NCI-H1092 treated with DMSO at 0.1 percent for 48 hours (cell line): ENCODE measurements around the gene SLC25A19.
"Not testable (repeated sequence)": the region's sequence is repeated elsewhere in the genome, so short reads cannot be mapped to it uniquely, and the experiment has no call there.

Experiments used
- DNase-seq: peaks from one replicate; lab custom pipeline; 2025; lab: John Stamatoyannopoulos, UW

The SLC25A19 gene

GRCh38 chr17:75301502-75302206, 12.4 kb upstream of the SLC25A19 start:
- no peak for DNase-seq

- DNase-seq: no peak
Observed at GRCh38 chr17:75301049-75301448, 11.8 kb upstream of the SLC25A19 start.

GRCh38 chr17:75300280-75300679, 11.0 kb upstream of the SLC25A19 start:
- no peak for DNase-seq

GRCh38 chr17:75295201-75296158, 6.2 kb upstream of the SLC25A19 start:
- DNase-seq: no peak

GRCh38 chr17:75292810-75293448, 3.7 kb upstream of the SLC25A19 start:
- DNase-seq: not testable (repeated sequence)

- DNase-seq: peak; percentile 20
Observed at GRCh38 chr17:75289832-75290337, 652 bp upstream of the SLC25A19 start.

- peak; percentile 66 for DNase-seq
Observed at GRCh38 chr17:75288770-75289114, 491 bp downstream of the SLC25A19 start.

- no peak for DNase-seq
Observed at GRCh38 chr17:75288359-75288758, 874 bp downstream of the SLC25A19 start.

GRCh38 chr17:75287221-75287620, 2.0 kb downstream of the SLC25A19 start:
- no peak for DNase-seq

- DNase-seq: no peak
Observed at GRCh38 chr17:75285123-75285522, 4.1 kb downstream of the SLC25A19 start.

GRCh38 chr17:75280189-75280588, 9.0 kb downstream of the SLC25A19 start:
- DNase-seq: not testable (repeated sequence)

- no peak for DNase-seq
Observed at GRCh38 chr17:75277664-75278071, 11.6 kb downstream of the SLC25A19 start.

- no peak for DNase-seq
Observed at GRCh38 chr17:75273977-75274708, 15.1 kb downstream of the SLC25A19 start.

- no peak for DNase-seq
Observed at GRCh38 chr17:75272848-75273184, 16.4 kb downstream of the SLC25A19 start.

GRCh38 chr17:75271955-75272847, 17.0 kb downstream of the SLC25A19 start:
- no peak for DNase-seq

- DNase-seq: peak; percentile 62
Observed at GRCh38 chr17:75271233-75271954, 17.8 kb downstream of the SLC25A19 start.

GRCh38 chr17:75270966-75271232, 18.3 kb downstream of the SLC25A19 start, which contains the start of gene MIF4GD:
MIF4GD (minus strand) TSS chr17:75271231; CDS start chr17:75270195, 1,036 bp downstream.
- DNase-seq: no peak

GRCh38 chr17:75270218-75270965, 18.8 kb downstream of the SLC25A19 start:
- DNase-seq: peak; percentile 50

- no peak for DNase-seq
Observed at GRCh38 chr17:75269844-75270217, 19.4 kb downstream of the SLC25A19 start.
